ENCODE results near the gene SMOC2.
A peak's percentile ranks its signal among the peaks of the same experiment; 100 is the strongest.

Gene SMOC2

DNA sequence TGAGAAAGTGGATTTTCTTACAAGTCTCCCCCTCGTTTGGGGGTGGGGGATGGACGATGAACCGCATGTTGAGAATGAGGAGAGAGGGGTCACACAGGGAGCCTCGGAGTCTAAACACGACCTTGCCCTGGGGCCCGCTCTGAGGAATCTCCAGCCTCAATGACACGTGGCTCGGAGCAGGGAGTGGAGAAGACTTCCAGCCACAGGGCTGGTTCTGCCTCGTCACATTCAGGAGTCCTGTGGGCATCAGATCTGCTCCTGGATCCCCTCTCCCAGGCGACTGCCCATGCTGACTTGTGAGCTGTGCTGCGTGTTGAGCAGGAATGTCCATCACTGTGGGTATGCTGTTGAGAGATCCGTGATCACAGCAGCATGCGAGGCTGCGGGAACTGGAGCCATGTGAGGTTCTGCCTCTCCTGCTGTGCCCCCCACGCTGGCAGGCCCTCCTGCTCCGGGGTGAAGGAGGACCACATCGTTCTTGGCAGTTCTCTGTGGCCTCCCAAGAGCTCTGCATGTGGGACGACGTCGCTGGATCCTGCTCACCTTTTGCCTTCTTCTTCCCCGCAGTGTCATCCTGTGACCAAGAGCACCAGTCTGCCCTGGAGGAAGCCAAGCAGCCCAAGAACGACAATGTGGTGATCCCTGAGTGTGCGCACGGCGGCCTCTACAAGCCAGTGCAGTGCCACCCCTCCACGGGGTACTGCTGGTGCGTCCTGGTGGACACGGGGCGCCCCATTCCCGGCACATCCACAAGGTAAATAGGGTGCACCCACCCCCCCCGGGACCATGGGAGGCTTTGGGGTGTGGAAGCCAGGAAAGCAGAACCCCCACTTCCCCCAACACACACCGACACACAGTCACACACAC, 157.5 kb downstream of the SMOC2 start:
- Histone ChIP-seq H3K27ac (ENCODE audit: extremely low read depth, low read depth, low read length) (no peak overlapping the region), H3K4me3 (ENCODE audit: low read depth, low read length) (no peak overlapping the region), H3K36me3 (ENCODE audit: control insufficient read depth in 2 of 2, insufficient read depth in 1 of 2, low read length in 2 of 2) (no peaks in the 10 kb centered on the region), H3K9me3 (ENCODE audit: control insufficient read depth, insufficient read depth, low read depth, low read length) (no peaks in the 10 kb centered on the region), H3K4me1 (ENCODE audit: control insufficient read depth, insufficient read depth, low read length) (no peaks in the 10 kb centered on the region)
- CTCF ChIA-PET, result no interaction called here
- POLR2A ChIA-PET, result no interaction called here
- TF ChIP-seq GLIS1 (tag by site-specific recombination; IDR thresholded peaks at IDR 0.05), result peak; percentile 92
- no peak for TF ChIP-seq ZNF302 (tag by site-specific recombination; IDR thresholded peaks at IDR 0.05; ENCODE audit: low read depth)
- TF ChIP-seq OVOL3 (tag by site-specific recombination; IDR thresholded peaks at IDR 0.05), result no peak
- peak; percentile 93 for TF ChIP-seq ZIC2 (tag by site-specific recombination; IDR thresholded peaks at IDR 0.05)
- no peak for TF ChIP-seq ZNF560 (tag by site-specific recombination; IDR thresholded peaks at IDR 0.05; ENCODE audit: borderline replicate concordance)
- no peak for TF ChIP-seq PRDM6 (tag by site-specific recombination; IDR thresholded peaks at IDR 0.05)

GRCh38 chr6:168599118-168599494, 158.1 kb downstream of the SMOC2 start:
- ChIA-PET CTCF (no interaction called here), POLR2A (no interaction called here)
- Histone ChIP-seq H3K9me3 (ENCODE audit: control insufficient read depth, insufficient read depth, low read depth, low read length) (no peaks in the 10 kb centered on the region), H3K4me1 (ENCODE audit: control insufficient read depth, insufficient read depth, low read length) (no peaks in the 10 kb centered on the region), H3K36me3 (ENCODE audit: control insufficient read depth in 2 of 2, insufficient read depth in 1 of 2, low read length in 2 of 2) (no peaks in the 10 kb centered on the region), H3K4me3 (ENCODE audit: low read depth, low read length) (no peak overlapping the region), H3K27ac (ENCODE audit: extremely low read depth, low read depth, low read length) (no peak overlapping the region)
- TF ChIP-seq ZBTB48 (tag by site-specific recombination; IDR thresholded peaks at IDR 0.05), result no peak
- peak; percentile 97 for TF ChIP-seq ZFHX2 (tag by site-specific recombination; conservative IDR thresholded peaks at IDR 0.05)
- TF ChIP-seq BCL6B (tag by site-specific recombination; IDR thresholded peaks at IDR 0.05), result no peak
- TF ChIP-seq ZNF776 (tag by site-specific recombination; IDR thresholded peaks at IDR 0.05; ENCODE audit: borderline replicate concordance), result no peak
- TF ChIP-seq EGR2 (tag by site-specific recombination; IDR thresholded peaks at IDR 0.05; ENCODE audit: low read depth), result peak; percentile 97
- no peak for TF ChIP-seq ZNF280D (tag by site-specific recombination; IDR thresholded peaks at IDR 0.05)

GRCh38 chr6:168599769-168600330, 158.9 kb downstream of the SMOC2 start:
- ChIA-PET CTCF (interaction anchor here (0.6 to 1.4 kb wide), 2 partner anchors 9 to 13 kb away, joined by 3 to 4 read pairs; no protein-coding TSS in a partner anchor), POLR2A (interaction anchor here (0.7 kb wide), 1 partner anchor 104 kb away, joined by 4 read pairs; no protein-coding TSS in a partner anchor)
- Histone ChIP-seq H3K36me3 (ENCODE audit: control insufficient read depth in 2 of 2, insufficient read depth in 1 of 2, low read length in 2 of 2) (no peaks in the 10 kb centered on the region), H3K27ac (ENCODE audit: extremely low read depth, low read depth, low read length) (no peak overlapping the region), H3K4me3 (ENCODE audit: low read depth, low read length) (no peak overlapping the region), H3K9me3 (ENCODE audit: control insufficient read depth, insufficient read depth, low read depth, low read length) (no peaks in the 10 kb centered on the region), H3K4me1 (ENCODE audit: control insufficient read depth, insufficient read depth, low read length) (no peaks in the 10 kb centered on the region)
- no peak for TF ChIP-seq YY1 (tag by site-specific recombination; IDR thresholded peaks at IDR 0.05)
- TF ChIP-seq ZNF747 (tag by site-specific recombination; IDR thresholded peaks at IDR 0.05), result no peak
- no peak for TF ChIP-seq SCRT1 (tag by site-specific recombination; IDR thresholded peaks at IDR 0.05; ENCODE audit: borderline replicate concordance)
- no peak for TF ChIP-seq KLF7 (tag by site-specific recombination; IDR thresholded peaks at IDR 0.05; ENCODE audit: borderline replicate concordance)
- no peak for TF ChIP-seq BCL6B (tag by site-specific recombination; IDR thresholded peaks at IDR 0.05)
- TF ChIP-seq EGR2 (tag by site-specific recombination; IDR thresholded peaks at IDR 0.05; ENCODE audit: low read depth), result peak; percentile 62; the same call in 1 of the 2 replicates
- TF ChIP-seq ZNF426 (tag by site-specific recombination; IDR thresholded peaks at IDR 0.05), result no peak
- TF ChIP-seq ZFHX2 (tag by site-specific recombination; conservative IDR thresholded peaks at IDR 0.05), result peak; percentile 65
- no peak for TF ChIP-seq ZNF660 (tag by site-specific recombination; IDR thresholded peaks at IDR 0.05)
- no peak for TF ChIP-seq ZNF544 (tag by site-specific recombination; IDR thresholded peaks at IDR 0.05)
- TF ChIP-seq ZSCAN16 (tag by site-specific recombination; IDR thresholded peaks at IDR 0.05), result no peak
- TF ChIP-seq ZFP37 (tag by site-specific recombination; IDR thresholded peaks at IDR 0.05), result no peak
- TF ChIP-seq ZNF76 (tag by site-specific recombination; IDR thresholded peaks at IDR 0.05; ENCODE audit: borderline replicate concordance, low read depth), result no peak

Measured in HEK293 (cell line).